ENCODE data around the gene GRIK5. TPM values are rescaled to one million over a fixed set of nuclear protein-coding genes. Genes with fewer than 3 reads are reported as not detected.

Gene GRIK5
- total RNA-seq, 1 experiment from 2014 or later = 0.96 TPM

GRCh38 chr19:42113641-42114348 lies 43.8 kb upstream of the GRIK5 start:
- ChIA-PET POLR2A (ENCODE audit: unreplicated experiment) (interaction anchor here (0.7 kb wide), 1 partner anchor 59 kb away, joined by 3 read pairs; no protein-coding TSS in a partner anchor), CTCF (interaction anchor here (0.5 to 1.0 kb wide), 4 partner anchors 63 to 895 kb away, joined by 3 to 7 read pairs (median 4); no protein-coding TSS in a partner anchor)
- BruUV-seq (replicated peaks) = no TSS peak
- H3K4me1 ChIP-seq (replicated peaks; ENCODE audit: insufficient read depth) = peaks cover 27% of the 10 kb centered on the region
- H3K9me3 ChIP-seq (ENCODE audit: insufficient read depth, low read depth) = no peaks in the 10 kb centered on the region
- peaks cover 26% of the 10 kb centered on the region for H3F3A ChIP-seq (ENCODE audit: insufficient read depth, low read depth)
- H3K27me3 ChIP-seq (ENCODE audit: insufficient read depth, low read depth) = no peaks in the 10 kb centered on the region
- intact Hi-C loops (cut with micrococcal nuclease; ENCODE audit: unreplicated experiment) = loop anchor here (5.0 kb wide), 1 partner anchor 129 kb away; the partner anchor contains the start of gene GSK3A
- peak; percentile 49 to 91 for DNase-seq
- no peak overlapping the region for H2AFZ ChIP-seq
- H3K9me2 ChIP-seq (ENCODE audit: insufficient read depth) = no peaks in the 10 kb centered on the region
- no peaks in the 10 kb centered on the region for H3K79me2 ChIP-seq (ENCODE audit: low read depth)
- H3K4me2 ChIP-seq = peak overlapping the region; percentile 56
- TF ChIP-seq EZH2 (IDR thresholded peaks at IDR 0.05; ENCODE audit: low read depth) (no peak), CTCF (conservative IDR thresholded peaks at IDR 0.05) (peak; percentile 40; the same call in 1 of the 2 replicates)
- H3K36me3 ChIP-seq (ENCODE audit: low read depth) = no peaks in the 10 kb centered on the region
- H4K20me1 ChIP-seq (ENCODE audit: insufficient read depth) = no peaks in the 10 kb centered on the region
- no peak overlapping the region; the same call in 1 of the 2 replicates for H3K4me3 ChIP-seq
- peak overlapping the region; percentile 72 for H3K27ac ChIP-seq

GRCh38 chr19:42111811-42112210 lies 41.8 kb upstream of the GRIK5 start:
- Histone ChIP-seq H3K36me3 (ENCODE audit: low read depth) (no peaks in the 10 kb centered on the region), H3K79me2 (ENCODE audit: low read depth) (no peaks in the 10 kb centered on the region), H4K20me1 (ENCODE audit: insufficient read depth) (no peaks in the 10 kb centered on the region), H3F3A (ENCODE audit: insufficient read depth, low read depth) (peaks cover 26% of the 10 kb centered on the region), H3K4me2 (no peak overlapping the region), H3K9me3 (ENCODE audit: insufficient read depth, low read depth) (no peaks in the 10 kb centered on the region), H3K4me3 (no peak overlapping the region), H3K9me2 (ENCODE audit: insufficient read depth) (no peaks in the 10 kb centered on the region), H3K27me3 (ENCODE audit: insufficient read depth, low read depth) (no peaks in the 10 kb centered on the region), H3K27ac (no peak overlapping the region), H3K4me1 (replicated peaks; ENCODE audit: insufficient read depth) (peaks cover 27% of the 10 kb centered on the region), H2AFZ (no peak overlapping the region)
- CTCF ChIA-PET = no interaction called here
- TF ChIP-seq CTCF (conservative IDR thresholded peaks at IDR 0.05) (no peak), EZH2 (IDR thresholded peaks at IDR 0.05; ENCODE audit: low read depth) (no peak)
- no TSS peak for BruUV-seq (replicated peaks)
- no peak for DNase-seq
- intact Hi-C loops (cut with micrococcal nuclease; ENCODE audit: unreplicated experiment) = loop anchor here (5.0 kb wide), 1 partner anchor 130 kb away; the partner anchor contains the start of gene GSK3A
- POLR2A ChIA-PET (ENCODE audit: unreplicated experiment) = no interaction called here

- no peaks in the 10 kb centered on the region for H3K79me2 ChIP-seq (ENCODE audit: low read depth)
- H3F3A ChIP-seq (ENCODE audit: insufficient read depth, low read depth) = peaks cover 26% of the 10 kb centered on the region
- no peak for DNase-seq
- no peak overlapping the region for H3K27ac ChIP-seq
- H3K4me3 ChIP-seq = no peak overlapping the region
- no peak overlapping the region for H2AFZ ChIP-seq
- POLR2A ChIA-PET (ENCODE audit: unreplicated experiment) = no interaction called here
- H4K20me1 ChIP-seq (ENCODE audit: insufficient read depth) = no peaks in the 10 kb centered on the region
- no peaks in the 10 kb centered on the region for H3K9me3 ChIP-seq (ENCODE audit: insufficient read depth, low read depth)
- H3K9me2 ChIP-seq (ENCODE audit: insufficient read depth) = no peaks in the 10 kb centered on the region
- H3K36me3 ChIP-seq (ENCODE audit: low read depth) = no peaks in the 10 kb centered on the region
- H3K4me2 ChIP-seq = no peak overlapping the region
- CTCF ChIA-PET = interaction anchor here (0.6 kb wide), 1 partner anchor 127 kb away, joined by 8 read pairs; no protein-coding TSS in a partner anchor
- TF ChIP-seq CTCF (conservative IDR thresholded peaks at IDR 0.05) (no peak), EZH2 (IDR thresholded peaks at IDR 0.05; ENCODE audit: low read depth) (no peak)
- intact Hi-C loops (cut with micrococcal nuclease; ENCODE audit: unreplicated experiment) = loop anchor here (5.0 kb wide), 1 partner anchor 131 kb away; the partner anchor contains the start of gene GSK3A
- peaks cover 27% of the 10 kb centered on the region for H3K4me1 ChIP-seq (replicated peaks; ENCODE audit: insufficient read depth)
- no peaks in the 10 kb centered on the region for H3K27me3 ChIP-seq (ENCODE audit: insufficient read depth, low read depth)
- no TSS peak for BruUV-seq (replicated peaks)
Measured at GRCh38 chr19:42111384-42111783, 41.4 kb upstream of the GRIK5 start.

All from PC-9 (cell line).